ENCODE data around the gene FGD5.

FGD5 gene

DNA sequence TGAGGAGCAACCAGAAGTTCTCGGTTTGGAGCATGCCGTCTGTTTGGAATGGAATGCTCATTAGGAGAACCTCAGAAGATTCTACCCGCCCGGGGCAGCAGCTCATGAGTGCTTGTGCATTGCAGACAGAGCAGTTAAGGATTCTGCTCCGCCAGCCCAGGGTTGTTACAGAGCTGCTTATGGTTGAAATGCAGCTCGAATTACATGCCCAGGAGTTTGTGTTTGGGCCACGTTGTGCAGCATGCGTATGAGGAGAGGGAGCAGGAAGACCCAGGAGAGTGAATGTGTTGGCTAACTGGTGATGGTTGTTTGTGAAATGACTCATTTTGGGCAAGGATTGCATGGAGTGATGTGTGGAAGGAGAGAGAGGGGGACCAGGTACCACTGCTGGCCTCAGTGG lies 9.0 kb downstream of the FGD5 start:
- no peak for DNase-seq (ENCODE audit: low read depth)

DNA sequence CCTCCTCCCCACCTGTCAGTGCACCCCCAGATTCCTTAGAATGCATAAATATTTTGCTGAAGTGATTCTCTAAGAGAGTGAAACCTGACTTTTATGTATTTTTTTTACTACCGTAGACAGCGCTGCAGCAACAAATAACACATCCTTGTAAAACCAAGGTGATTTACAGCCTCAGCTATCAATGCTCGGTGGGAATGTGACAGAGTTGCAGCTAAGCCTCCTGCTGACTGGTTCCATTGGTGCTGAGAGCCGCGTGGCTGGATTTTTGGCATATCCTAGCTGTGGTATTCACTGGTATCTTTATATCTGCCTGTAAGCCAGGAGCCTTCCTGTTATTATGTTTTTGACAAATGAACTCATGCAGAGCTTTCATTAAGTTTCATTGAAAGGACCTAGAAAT lies 11.0 kb downstream of the FGD5 start:
- no peak for DNase-seq (ENCODE audit: low read depth)

- no peak for DNase-seq (ENCODE audit: low read depth)
These were observed 13.2 kb downstream of the FGD5 start for GRCh38 chr3:14831916-14832450.

DNA sequence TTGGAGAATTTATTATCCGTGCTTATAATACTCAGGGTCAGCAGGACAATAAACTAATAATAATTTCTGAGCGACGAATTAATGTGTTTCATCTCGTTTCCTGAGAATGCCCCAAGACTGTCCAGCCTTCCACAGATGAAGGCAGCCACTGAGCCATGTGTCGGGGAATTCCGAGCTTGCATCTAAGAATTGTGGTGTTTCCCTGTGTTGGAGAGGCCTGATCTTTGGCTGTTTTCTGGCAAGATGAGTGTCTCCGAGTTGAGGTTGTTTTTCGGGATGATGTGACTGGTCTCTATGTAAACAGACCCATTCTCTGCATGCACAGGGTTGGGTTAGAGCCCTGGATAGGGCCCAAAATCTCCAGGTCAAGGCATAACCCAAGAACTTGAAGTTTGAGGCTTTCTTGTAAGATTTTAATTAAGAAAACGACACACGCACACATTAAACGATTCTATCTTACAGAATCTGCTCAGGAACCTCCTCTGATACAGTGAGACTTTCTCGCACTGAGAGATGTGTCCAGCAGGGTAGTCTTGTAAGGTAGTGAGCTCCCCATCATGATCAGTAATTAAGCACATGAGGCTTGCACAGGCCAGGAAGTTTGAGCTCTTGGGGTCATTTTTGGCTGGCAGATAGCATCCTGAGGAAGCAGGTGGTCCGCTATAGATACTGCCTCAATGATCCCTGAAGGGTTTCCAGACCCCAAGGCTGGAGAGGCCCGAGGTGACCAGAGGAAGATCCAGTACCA lies 14.4 kb downstream of the FGD5 start:
- no peak for DNase-seq (ENCODE audit: low read depth)

DNA sequence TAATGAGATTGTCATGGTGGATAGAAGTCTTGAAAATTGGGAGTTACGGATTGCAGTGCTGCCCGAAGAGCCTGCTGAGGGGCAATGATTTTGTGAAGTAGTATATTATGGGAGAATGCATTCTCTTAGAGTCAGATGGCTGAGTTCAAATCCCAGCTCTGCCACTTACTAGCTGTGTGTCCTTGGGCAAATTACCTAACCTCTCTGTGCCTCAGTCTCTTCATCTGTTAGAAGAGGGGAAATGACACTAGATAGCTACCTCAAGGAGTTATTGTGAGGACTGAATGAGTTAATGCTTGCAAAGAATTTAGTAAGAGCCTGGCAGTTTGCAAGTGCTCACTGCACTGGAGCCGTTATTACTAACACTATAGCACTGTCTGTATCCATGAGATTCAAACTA lies 15.4 kb downstream of the FGD5 start:
- no peak for DNase-seq (ENCODE audit: low read depth)

GRCh38 chr3:14834807-14835466 lies 16.2 kb downstream of the FGD5 start:
- no peak for DNase-seq (ENCODE audit: low read depth)

- no peak for DNase-seq (ENCODE audit: low read depth)
These were observed 17.3 kb downstream of the FGD5 start for GRCh38 chr3:14836049-14836468.

DNA sequence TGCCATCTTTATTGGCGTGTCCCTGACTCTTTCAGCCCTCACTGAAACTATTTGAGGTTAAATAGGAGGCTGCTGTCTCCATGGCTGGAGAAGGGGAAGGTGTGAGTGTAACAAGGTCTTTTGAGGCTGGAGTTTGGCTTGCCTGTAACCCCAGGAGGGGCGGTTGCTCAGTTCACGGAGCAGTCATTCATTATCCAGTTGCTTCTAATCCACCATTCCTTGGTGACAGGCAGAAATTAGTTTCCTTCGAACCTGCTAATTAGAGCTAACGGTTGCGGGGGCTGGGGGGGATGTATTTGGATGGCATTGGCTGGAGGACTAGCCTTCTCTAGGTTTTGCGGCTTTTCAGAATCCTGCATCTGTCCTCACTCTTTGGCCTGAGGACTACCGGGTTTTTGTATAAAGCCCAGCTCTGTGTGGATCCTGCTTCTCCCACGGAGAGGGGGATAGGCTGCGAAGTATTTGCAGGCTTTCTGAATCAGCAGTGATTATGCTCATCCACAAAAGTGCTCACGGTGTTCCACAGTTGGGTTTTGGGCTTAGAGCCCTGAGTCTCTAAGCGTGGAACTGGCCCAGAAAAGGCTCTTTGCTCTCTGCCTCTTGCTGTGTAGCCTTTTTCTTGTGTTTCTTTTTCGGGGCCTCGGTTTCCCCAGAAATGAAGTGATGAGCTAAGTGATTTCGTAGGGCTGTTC lies 18.6 kb downstream of the FGD5 start:
- DNase-seq (ENCODE audit: low read depth), result no peak

DNA sequence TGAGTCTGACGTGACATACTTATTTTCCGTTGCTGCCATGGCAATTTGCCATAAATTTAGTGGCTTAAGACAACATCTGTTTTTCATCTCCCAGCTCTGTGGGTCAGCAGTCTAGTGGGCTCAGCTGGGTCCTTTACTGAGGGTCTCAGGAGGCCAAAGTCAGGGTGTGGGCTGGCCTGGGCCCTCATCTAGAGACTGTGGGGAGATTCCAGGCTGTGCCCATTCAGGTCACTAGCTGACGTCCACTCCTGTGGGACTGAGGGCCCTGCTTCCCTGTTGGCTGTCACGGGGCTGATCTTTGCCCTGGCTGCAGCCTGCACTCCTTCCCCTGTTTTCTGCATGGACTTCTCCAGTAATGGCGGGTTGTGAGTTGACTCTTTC lies 19.1 kb downstream of the FGD5 start:
- DNase-seq (ENCODE audit: low read depth), result no peak

- DNase-seq (ENCODE audit: low read depth), result no peak
These were observed 20.5 kb downstream of the FGD5 start for GRCh38 chr3:14839236-14839635.

- no peak for DNase-seq (ENCODE audit: low read depth)
These were observed 23.1 kb downstream of the FGD5 start for GRCh38 chr3:14841836-14842235.

- no peak for DNase-seq (ENCODE audit: low read depth)
These were observed 23.5 kb downstream of the FGD5 start for GRCh38 chr3:14842277-14842676.

DNA sequence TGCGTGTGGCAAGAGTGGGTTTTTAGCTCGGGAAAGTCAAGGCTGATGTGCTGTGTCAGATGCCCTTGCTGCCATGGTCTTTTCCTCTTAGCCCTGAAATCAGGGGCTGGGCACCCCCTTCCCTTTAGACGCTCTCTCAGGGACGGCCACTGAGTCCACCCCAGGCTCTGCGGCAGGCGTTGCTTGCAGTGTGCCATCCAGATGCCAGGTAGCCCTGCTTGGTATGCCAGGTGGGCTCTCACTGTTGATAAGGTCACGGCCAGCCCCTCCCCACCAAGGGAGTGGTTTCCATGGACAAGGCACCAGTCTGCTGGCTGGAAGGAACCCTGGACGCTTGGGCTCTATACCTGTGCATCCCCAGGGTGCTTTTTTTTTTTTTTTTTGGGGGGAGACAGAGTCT lies 24.6 kb downstream of the FGD5 start:
- no peak for DNase-seq (ENCODE audit: low read depth)

DNA sequence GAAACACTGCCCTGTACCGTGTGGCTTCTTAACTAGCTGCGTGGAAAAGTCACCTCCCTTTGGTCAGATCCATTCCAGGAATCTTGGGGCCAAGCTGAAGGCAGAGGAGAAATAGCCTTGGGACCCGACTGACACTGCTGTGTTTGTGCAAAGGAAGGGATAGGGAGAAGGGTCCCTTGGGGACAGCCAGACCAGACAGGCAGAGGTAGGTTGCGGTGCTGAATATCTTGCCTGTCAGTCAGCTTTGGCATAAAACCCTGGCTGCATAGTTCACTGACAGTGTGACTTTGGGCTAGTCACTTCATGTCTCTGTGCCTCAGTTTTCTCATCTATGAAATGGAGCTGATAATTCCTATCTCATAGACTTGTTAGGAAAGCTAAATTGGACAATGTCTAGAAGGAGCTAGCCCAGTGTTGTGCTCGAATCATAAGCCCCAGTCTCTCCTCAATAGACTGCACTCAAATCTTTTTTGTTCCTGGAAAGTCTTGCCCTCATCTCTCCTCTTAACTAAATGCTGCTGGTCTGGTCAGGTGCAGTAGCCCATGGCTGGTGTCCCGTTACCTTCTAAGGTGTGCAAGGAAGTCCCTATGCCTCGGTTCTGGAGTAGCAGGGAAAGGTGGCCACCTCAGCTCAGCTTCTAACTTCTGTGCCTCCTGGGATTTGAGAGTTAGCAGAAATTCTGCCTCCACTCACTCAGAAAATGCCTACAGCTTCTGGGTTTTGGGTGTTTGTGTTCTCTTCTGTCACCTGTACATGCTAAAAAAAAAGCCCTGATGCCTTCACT lies 25.8 kb downstream of the FGD5 start:
- DNase-seq (ENCODE audit: low read depth), result no peak

GRCh38 chr3:14845180-14845579 lies 26.4 kb downstream of the FGD5 start:
- no peak for DNase-seq (ENCODE audit: low read depth)

GRCh38 chr3:14845826-14846225 lies 27.1 kb downstream of the FGD5 start:
- DNase-seq (ENCODE audit: low read depth), result no peak

GRCh38 chr3:14846226-14846880 lies 27.6 kb downstream of the FGD5 start:
- DNase-seq (ENCODE audit: low read depth), result no peak

GRCh38 chr3:14847613-14848541 lies 29.1 kb downstream of the FGD5 start:
- DNase-seq (ENCODE audit: low read depth), result no peak

DNA sequence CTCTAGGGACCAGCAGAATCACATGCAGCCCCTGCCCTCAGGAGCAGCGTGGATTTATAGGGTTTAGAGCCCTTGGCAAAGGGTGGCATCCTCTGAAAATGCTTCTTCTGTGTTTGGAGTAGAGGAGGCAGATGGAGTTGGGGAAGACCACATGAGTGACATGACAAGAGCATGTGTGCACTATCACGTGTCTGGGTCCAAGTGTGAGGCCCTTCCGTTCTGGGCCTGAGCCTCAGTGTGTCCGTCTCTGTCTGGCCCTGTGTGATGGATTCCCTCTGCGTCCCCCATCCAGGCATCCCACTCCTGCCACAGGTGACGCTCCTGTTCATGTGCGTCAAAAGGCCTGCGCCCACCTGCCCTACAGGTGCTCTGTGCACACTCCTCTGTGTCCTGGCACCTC lies 30.1 kb downstream of the FGD5 start:
- DNase-seq (ENCODE audit: low read depth), result no peak

DNA sequence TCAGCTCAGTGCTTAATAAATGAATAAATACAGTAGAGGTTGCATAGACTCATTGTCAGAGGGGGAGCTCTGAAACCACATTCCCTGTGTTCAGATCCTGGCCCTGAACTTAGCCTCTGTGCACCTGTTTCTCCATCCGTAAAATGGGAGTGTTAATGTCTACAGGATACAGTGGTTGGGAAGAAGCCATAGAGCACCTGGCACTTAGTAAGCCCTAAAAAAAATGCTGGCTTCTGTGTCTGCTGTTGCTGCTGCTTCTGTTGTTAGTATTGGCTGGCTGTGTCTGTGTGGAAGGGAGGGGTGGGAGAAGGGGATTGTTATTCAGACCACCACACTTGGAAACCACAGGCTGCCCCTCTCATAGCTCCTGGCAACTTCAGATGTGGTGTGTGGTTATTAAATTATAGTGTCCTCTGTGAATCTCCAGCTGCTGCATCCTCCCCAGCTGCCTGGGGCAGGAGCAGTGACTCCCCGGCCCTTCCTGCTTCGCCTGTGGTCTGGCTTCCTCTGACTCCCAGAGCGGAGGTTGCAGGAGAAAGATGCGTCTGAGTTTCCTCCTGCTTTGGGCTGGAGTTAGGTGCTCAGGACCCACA lies 31.0 kb downstream of the FGD5 start:
- no peak for DNase-seq (ENCODE audit: low read depth)

All from activated T-cell treated with anti-CD3 and anti-CD28 coated beads for 24 hours (primary cell).